Measurements from ENCODE around the gene CFAP47. TPM values are rescaled to one million over a fixed set of nuclear protein-coding genes. Genes with fewer than 3 reads are reported as not detected.
A peak's percentile ranks its signal among the peaks of the same experiment; 100 is the strongest.
"Not testable (repeated sequence)": the region's sequence is repeated elsewhere in the genome, so short reads cannot be mapped to it uniquely, and the experiment has no call there.

CFAP47 gene
- polyA plus RNA-seq (2013, experiment 1 of 2; ENCODE audit: insufficient read length), result not detected
- polyA plus RNA-seq (2013, experiment 2 of 2; ENCODE audit: insufficient read length), result not detected

DNA sequence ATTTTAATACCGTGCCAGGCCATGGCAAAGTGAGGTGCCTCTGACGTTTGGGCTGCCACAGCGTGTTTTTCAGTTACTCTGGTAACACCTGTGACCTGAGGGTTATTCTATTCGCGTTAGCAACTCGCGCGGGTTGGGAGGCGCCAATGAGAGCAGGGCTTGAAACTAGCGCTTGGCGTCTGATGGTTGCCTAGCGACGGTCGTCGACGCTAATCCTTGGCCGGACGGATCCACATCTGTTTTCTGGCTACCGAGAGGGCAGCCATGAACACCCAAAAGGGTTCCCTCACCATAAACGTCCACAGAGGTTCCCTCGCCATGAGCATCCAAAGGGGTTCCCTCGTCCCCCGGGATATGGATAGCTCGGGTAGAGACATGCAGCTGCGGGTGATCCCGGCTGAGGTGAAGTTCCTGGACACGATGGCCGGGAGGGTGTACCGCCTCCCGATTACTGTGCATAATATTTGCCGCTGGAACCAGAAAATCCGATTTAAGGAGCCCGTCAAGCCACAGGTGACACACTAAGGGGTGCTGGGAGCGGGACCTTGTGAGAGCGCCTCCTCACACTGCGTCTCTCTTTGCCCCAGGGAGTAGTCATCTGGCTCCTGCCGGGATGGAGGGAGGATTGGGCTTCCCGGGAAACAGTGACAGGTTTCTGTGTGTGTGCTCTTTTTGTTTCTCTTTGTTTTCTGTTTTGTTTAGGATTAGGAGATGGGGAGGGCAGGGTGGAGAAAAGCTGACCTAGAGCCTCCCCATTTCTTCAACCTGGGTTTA, at the start of gene CFAP47:
Gene CFAP47, plus strand, starts transcription at position 199 of the 774 bp plus-strand sequence. Its CDS starts 66 bp downstream, at position 265.
- DNase-seq, result peak; percentile 0

- DNase-seq, result no peak
Observed at GRCh38 chrX:35880601-35881000, 38.9 kb upstream of the CFAP47 start.

- DNase-seq, result no peak
Observed at GRCh38 chrX:35886135-35886534, 33.4 kb upstream of the CFAP47 start.

GRCh38 chrX:35890699-35891098, 28.8 kb upstream of the CFAP47 start:
- DNase-seq, result peak; percentile 39

DNA sequence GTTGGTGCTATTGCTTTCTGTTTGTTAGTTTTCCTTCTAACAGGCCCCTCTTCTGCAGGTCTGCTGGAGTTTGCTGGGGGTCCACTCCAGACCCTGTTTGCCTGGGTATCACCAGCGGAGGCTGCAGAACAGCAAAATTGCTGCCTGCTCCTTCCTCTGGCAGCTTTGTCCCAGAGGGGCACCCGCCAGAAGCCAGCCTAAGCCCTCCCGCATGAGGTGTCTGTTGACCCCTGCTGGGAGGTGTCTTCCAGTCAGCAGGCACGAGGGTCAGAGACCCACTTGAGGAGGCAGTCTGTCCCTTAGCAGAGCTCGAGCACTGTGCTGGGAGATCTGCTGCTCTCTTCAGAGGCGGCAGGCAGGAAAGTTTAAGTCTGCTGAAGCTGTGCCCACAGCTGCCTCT, 67.3 kb downstream of the CFAP47 start:
- DNase-seq, result not testable (repeated sequence)

DNA sequence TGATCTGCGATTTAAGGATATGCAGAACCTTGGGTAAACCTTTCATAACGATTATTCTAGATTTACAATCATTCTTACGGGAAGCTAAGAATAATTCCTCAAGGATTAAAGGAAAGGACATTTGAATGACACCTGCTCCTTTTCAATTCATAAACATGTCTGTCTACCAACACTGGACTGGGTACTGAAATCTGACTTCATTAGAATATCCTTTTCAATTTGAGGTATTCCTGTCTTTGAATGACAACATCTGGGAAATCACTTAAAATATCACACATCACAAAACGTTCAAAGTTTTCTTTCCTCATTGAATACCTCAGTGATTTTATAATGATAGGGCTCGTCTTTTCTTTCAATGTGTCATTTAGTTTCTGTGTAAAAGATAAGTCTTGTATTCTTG, 87.7 kb downstream of the CFAP47 start:
- DNase-seq, result no peak

- no peak for DNase-seq
Observed at GRCh38 chrX:36019125-36019524, 99.6 kb downstream of the CFAP47 start.

DNA sequence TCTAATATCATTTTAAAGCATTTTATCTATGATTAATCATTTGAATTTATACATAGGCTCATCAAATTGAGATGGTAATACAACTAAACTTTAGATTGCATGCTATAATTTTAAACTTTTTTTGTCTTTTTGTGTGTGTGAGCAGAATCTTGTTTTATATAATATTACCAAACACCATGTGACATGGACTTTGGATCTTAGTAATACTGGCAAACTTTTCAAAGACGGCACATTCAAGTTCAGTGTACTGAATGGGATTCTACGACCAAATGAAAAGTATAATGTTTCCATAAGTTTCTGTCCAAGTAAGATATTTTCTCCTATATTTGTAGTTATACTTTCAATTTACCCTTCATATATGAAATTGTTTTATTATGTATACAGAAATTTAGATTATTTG, 116.0 kb downstream of the CFAP47 start:
- no peak for DNase-seq

GRCh38 chrX:36062778-36063177, 143.2 kb downstream of the CFAP47 start:
- DNase-seq, result no peak

DNA sequence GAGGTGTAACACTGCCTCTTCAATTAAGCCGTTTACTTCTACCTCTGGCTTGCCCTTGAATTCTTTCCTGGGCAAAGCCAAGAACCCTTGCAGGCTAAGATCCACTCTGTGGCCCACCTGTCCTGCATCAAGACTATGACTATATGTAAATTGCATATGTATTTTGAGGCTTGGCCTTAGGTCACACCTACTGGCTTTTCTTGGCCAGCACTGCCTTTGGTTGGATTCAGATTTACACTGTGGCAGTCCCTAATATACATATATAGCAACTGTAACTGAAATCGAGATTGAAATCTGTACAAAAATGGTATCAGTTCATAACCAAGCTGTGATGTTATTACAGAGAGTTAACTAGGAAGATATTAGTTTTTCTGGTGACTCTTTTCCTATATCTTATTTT, 151.5 kb downstream of the CFAP47 start:
- no peak for DNase-seq

DNA sequence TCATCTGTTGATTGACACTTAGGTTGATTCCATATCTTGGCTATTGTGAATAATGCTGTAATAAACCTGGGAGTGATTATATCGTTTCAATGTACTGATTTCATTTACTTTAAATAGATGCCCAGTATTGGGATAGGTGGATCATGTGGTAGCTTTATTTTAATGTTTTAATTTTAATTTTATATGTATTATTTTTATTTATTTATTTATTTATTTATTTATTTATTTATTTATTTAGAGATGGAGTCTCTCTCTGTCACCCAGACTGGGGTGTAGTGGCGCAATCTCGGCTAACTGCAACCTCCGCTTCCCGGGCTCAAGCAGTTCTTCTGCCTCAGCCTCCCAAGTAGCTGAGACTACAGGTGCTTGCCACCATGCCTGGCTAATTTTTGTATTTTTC, 155.5 kb downstream of the CFAP47 start:
- DNase-seq, result not testable (repeated sequence)

DNA sequence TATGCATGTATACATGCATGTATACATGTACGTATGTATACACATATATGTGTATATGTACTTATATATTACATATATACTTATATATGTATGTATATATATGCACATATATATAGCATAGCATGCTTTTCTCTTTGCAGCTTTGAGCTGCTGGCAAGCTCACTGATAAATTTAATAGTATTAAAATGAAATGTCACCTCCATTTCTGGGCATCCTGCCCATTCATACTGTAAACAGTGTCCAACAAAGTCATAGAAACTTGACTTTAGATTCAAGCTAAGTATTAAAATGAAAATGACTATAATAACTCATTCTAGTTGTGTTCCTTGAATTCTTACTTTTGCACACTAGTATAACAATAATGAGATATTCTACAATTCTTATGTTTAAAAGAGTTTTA, 163.7 kb downstream of the CFAP47 start:
- no peak for DNase-seq

- no peak for DNase-seq
Observed at GRCh38 chrX:36087366-36087765, 167.8 kb downstream of the CFAP47 start.

DNA sequence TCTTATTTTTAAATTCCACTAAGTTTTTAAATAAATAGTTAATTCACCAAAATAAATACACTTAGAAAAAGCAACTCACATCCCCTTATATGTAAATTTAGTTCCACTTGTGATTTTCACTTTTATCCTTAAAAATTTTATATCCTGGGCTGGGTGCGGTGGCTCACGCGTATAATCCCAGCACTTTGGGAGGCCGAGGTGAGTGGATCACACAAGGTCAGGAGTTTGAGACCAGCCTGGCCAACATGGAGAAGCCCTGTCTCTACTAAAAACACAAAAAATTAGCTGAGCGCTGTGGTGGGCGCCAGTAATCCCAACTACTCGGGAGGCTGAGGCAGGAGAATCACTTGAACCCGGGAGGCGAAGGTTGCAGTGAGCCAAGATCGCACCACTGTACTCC, 169.4 kb downstream of the CFAP47 start:
- DNase-seq, result not testable (repeated sequence)

GRCh38 chrX:36102425-36102824, 182.9 kb downstream of the CFAP47 start:
- no peak for DNase-seq

DNA sequence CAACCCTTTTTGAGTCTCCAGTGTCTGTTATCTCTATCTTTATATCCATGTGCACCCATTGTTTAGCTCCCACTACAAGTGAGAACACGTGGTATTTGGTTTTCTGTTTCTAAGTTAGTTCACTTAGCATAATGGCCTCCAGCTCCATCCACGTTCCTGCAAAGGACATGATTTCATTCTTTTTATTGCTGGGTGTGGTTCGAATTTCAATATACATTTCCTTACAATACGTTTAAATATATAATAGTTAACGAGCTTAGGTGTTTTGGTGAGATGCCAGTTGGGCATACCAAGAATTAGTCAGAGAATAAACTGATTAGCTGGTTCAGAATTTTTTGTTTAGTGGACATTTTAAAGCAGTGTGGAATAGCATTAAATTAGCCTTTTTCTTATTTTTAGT, 196.7 kb downstream of the CFAP47 start:
- no peak for DNase-seq

DNA sequence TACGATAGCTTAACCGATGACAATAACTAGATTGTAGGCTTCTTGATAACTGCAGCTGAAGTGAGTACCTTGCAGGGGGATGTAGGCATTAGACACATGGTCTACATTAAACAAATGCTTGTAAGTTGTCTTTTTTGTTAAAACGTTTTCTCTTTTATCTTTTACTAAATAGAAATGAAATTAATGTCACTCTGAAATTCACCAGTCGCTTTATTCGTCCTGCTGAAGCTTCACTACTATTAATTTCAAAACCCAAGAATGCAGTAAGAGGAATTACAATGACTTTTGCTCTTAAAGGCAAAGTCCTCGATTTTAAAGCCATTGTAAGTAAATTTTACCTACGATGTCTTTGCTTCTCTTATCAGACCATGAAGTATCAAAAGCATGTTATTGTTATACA, 239.7 kb downstream of the CFAP47 start:
- DNase-seq, result no peak

GRCh38 chrX:36160081-36160480, 240.5 kb downstream of the CFAP47 start:
- no peak for DNase-seq

DNA sequence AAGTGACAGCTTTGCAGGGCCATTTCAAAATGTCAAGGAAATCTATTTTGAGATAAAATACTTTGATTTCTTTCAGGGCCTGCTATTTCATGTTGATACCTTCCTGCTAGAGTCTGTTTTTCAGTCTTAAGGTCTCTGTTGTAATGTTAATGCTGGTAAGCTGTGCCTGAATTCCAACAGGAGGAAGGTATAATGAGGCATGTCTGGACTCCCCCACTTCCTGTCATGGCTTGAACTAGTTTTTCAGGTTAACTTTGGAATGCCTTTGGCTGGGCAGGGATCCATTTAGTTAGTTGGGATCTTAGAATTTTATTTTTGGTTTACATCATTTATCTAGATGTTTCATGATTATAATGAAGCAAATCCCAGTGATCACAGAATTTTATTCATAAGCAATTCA, 279.0 kb downstream of the CFAP47 start:
- no peak for DNase-seq

GRCh38 chrX:36199928-36200327, 280.4 kb downstream of the CFAP47 start:
- DNase-seq, result no peak

GRCh38 chrX:36214924-36215323, 295.4 kb downstream of the CFAP47 start:
- no peak for DNase-seq

DNA sequence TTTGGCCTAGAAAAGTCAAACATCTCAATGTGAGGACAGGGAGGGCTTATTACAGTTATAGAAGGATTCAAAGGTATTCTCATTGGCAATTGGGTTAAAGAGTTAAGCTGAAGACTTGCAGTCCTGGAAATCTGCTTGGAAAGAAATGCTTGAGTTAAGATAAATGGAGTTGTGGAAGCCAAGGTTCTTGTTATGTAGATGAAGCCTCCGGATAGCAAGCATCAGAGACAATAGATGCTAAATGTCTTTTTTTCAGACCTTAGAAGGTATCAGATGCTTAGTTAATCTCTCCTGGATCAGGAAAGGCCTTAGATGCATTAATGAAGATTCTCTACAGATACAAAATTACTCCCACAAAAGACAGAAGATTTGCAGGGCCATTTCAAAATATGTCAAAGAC, 299.3 kb downstream of the CFAP47 start:
- no peak for DNase-seq

DNA sequence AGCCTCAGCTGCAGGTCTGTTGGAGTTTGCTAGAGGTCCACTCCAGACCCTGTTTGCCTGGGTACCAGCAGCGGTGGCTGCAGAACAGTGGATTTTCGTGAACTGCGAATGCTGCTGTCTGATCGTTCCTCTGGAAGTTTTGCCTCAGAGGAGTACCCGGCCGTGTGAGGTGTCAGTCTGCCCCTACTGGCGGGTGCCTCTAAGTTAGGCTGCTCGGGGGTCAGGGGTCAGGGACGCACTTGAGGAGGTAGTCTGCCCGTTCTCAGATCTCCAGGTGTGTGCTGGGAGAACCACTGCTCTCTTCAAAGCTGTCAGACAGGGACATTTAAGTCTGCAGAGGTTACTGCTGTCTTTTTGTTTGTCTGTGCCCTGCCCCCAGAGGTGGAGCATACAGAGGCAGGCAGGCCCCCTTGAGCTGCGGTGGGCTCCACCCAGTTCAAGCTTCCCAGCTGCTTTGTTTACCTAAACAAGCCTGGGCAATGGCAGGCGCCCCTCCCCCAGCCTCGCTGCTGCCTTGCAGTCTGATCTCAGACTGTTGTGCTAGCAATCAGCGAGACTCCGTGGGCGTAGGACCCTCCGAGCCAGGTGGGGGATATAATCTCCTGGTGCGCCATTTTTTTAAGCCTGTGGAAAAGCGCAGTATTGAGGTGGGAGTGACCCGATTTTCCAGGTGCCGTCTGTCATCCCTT, 315.4 kb downstream of the CFAP47 start:
- DNase-seq, result not testable (repeated sequence)

DNA sequence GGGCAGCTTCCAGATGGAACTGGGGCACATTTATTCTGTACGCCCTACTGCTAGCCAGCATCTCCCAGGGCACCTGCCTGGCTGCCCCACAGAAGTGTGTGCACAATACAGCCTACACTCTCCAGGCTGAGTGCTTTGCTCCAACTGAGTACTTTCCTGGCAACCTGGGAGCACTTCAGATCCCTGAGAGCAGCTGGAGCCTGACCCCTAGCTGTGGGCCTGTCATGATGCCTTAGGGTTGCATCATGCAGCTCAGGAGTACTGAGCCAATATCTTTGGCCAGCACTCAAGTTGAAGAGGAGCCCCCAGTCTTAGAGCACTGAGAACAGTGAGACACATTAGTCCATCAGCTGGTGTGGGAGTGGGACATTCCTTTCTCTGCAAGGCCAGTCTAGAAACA, 321.9 kb downstream of the CFAP47 start:
- DNase-seq, result no peak
